K562 (cell line): ENCODE data around the gene CHD5. TPM values are rescaled to one million over a fixed set of nuclear protein-coding genes. Genes with fewer than 3 reads are reported as not detected.

ENCODE experiments used
- ATAC-seq: fragments of 200-7000 bp; cut with Tn5 transposase; 3 replicates; pipeline ENCODE4 v1.9.1; 2020; ENCODE audit warnings: moderate library complexity
- BruUV-seq: library from RNA; stranded (reverse); fragments of 400-500 nt; replicated peaks from 2 replicates; lab custom pipeline; 2021; lab: Mats Ljungman, UMichigan
- CTCF ChIA-PET: fragments of 300-600 bp; formaldehyde crosslinking; extraction: SDS; loops from one replicate; lab custom pipeline; 2021; ENCODE audit warnings: low intra/inter-chr PET ratio; lab: Yijun Ruan, JAX
- POLR2A ChIA-PET: fragments of 300-600, 350-650 bp; sonication (Branson Sonifier 250); formaldehyde crosslinking; extraction: SDS; loops from one replicate; lab custom pipeline; 2021; ENCODE audit warnings: antibody characterized with exemption, inconsistent platforms; lab: Yijun Ruan, JAX
- DNase-seq, 4 experiments: peaks; one replicate each; pipeline versions ENCODE4 v3.0.0 to v3.0.0-alpha.2; 2011 to 2018; ENCODE audit warnings: low spot score in 3 of 4, mixed read lengths in 3 of 4; ENCODE audit errors: extremely low read depth in 1 of 4
- FAIRE-seq: peaks from 2 replicates; lab custom pipeline; 2011; peaks lifted over from hg19 to GRCh38; lab: Jason Lieb, UNC
- H2AFZ ChIP-seq: 2 replicates; pipeline ENCODE4 v1.6.0; 2011; ENCODE audit warnings: low read depth, low read length, control low read depth, inconsistent platforms
- H3K27ac ChIP-seq: fragments of 200-600 bp; 3 replicates; pipeline ENCODE4 v1.8.0; 2011; ENCODE audit warnings: low read depth, mild to moderate bottlenecking, control low read depth, inconsistent platforms, low read length, moderate library complexity, mixed read lengths; ENCODE audit errors: extremely low read depth
- H3K27me3 ChIP-seq, 2 experiments: fragments of 300-600 bp in 1 of 2; 2 replicates in 1 of 2; 3 replicates in 1 of 2; pipeline versions ENCODE4 v1.6.0 to v1.8.0; 2011; ENCODE audit warnings: inconsistent platforms in 2 of 2, low read length in 2 of 2, mild to moderate bottlenecking in 1 of 2, mixed read lengths in 1 of 2, moderate library complexity in 1 of 2; ENCODE audit not compliant: control insufficient read depth in 2 of 2, insufficient read depth in 2 of 2
- H3K36me3 ChIP-seq: fragments of 300-600 bp; 3 replicates; pipeline ENCODE4 v1.8.0; 2011; ENCODE audit warnings: mild to moderate bottlenecking, low read length, inconsistent platforms; ENCODE audit not compliant: control insufficient read depth, insufficient read depth
- H3K4me1 ChIP-seq, 2 experiments: fragments of 200-600 bp in 1 of 2; replicated peaks in 1 of 2; 2 replicates in 1 of 2; 3 replicates in 1 of 2; pipeline versions ENCODE4 v1.5.1 to v1.8.0; 2011; ENCODE audit warnings: inconsistent platforms in 2 of 2, low read length in 2 of 2, mild to moderate bottlenecking in 1 of 2, mixed read lengths in 1 of 2, moderate library complexity in 1 of 2; ENCODE audit not compliant: control insufficient read depth in 2 of 2, insufficient read depth in 2 of 2
- H3K4me2 ChIP-seq: 2 replicates; pipeline ENCODE4 v1.6.1; 2011; ENCODE audit warnings: low read length, control low read depth, inconsistent platforms, mixed read lengths; ENCODE audit not compliant: insufficient read depth
- H3K4me3 ChIP-seq: fragments of 200-600 bp; sonication (generic), shearing (Covaris generic); 2 replicates; pipeline ENCODE4 v1.5.1; 2016; ENCODE audit warnings: control low read depth, inconsistent platforms
- H3K79me2 ChIP-seq: fragments of 200-600 bp; 3 replicates; pipeline ENCODE4 v1.8.0; 2011; ENCODE audit warnings: low read length, inconsistent platforms; ENCODE audit not compliant: control insufficient read depth, insufficient read depth
- H3K9ac ChIP-seq, 2 experiments: 2 replicates each; pipeline versions ENCODE4 v1.6.0 to v1.6.1; 2011; ENCODE audit warnings: low read depth in 2 of 2, low read length in 2 of 2, control low read depth in 1 of 2, inconsistent platforms in 1 of 2, mild to moderate bottlenecking in 1 of 2, mixed read lengths in 1 of 2; ENCODE audit not compliant: insufficient read depth in 1 of 2
- H3K9me1 ChIP-seq: one replicate; pipeline ENCODE4 v1.6.0; 2011; ENCODE audit warnings: inconsistent platforms, mild to moderate bottlenecking, low read length, moderate library complexity; ENCODE audit not compliant: control insufficient read depth, insufficient read depth
- H3K9me3 ChIP-seq: replicated peaks from 2 replicates; pipeline ENCODE4 v1.5.1; 2011; ENCODE audit warnings: low read depth, low read length, inconsistent platforms; ENCODE audit not compliant: control insufficient read depth, insufficient read depth
- H4K20me1 ChIP-seq: replicated peaks from 2 replicates; pipeline ENCODE4 v1.6.1; 2011; ENCODE audit warnings: low read length, inconsistent platforms, mixed read lengths; ENCODE audit not compliant: control insufficient read depth, insufficient read depth
- CTCF ChIP-seq, 3 experiments: IDR thresholded peaks in 2 of 3; conservative IDR thresholded peaks in 1 of 3; 2 replicates each; pipeline ENCODE4 v1.5.1; 2011 to 2012; ENCODE audit warnings: low read length in 3 of 3, mild to moderate bottlenecking in 3 of 3, control low read depth in 2 of 3, improper control_type of control experiment in 1 of 3, inconsistent platforms in 1 of 3, low read depth in 1 of 3, mixed read lengths in 1 of 3, moderate library complexity in 1 of 3; ENCODE audit not compliant: insufficient read depth in 2 of 3
- ZNF785 ChIP-seq: fragments of 250-450 bp; sonication (Bioruptor Pico); IDR thresholded peaks from 2 replicates; pipeline ENCODE4 v1.4.0; 2020; ENCODE audit warnings: mild to moderate bottlenecking
- WGBS: fragments of 100-300 bp; shearing (Covaris generic); methylation state at CpG from one replicate; pipeline ENCODE4 v1.1.6; 2016; ENCODE audit warnings: low coverage, mixed read lengths; ENCODE audit not compliant: insufficient coverage; ENCODE audit errors: missing lambda C conversion rate; 5-methylcytosine and 5-hydroxymethylcytosine counted together
- in situ Hi-C: fragments of 300-500 bp; cut with MboI; formaldehyde crosslinking; loops from 4 replicates; pipeline ENCODE4 v1.15.0; 2018; ENCODE audit warnings: inconsistent platforms, mixed read lengths
- intact Hi-C: fragments of 100-400 bp; cut with micrococcal nuclease; formaldehyde crosslinking; loops from 2 replicates; pipeline ENCODE4 v1.14.2; 2022
- polyA plus RNA-seq, 8 experiments: library from polyadenylated mRNA; depleted of rRNA in 4 of 8; stranded (reverse) in 5 of 8; unstranded in 3 of 8; fragments of >200 nt; fragmentation: Nextera tagmentation in 2 of 8; fragmentation: Illumina TruSeq in 1 of 8; extraction: Ambion mirVana in 2 of 8; extraction: Trizol in 1 of 8; gene quantifications; 2 replicates each; pipeline versions ENCODE4 v1.2.1 to v1.2.3, GENCODE V29; 2011 to 2014; ENCODE audit warnings: inconsistent platforms in 1 of 8, missing spikeins in 1 of 8
- total RNA-seq, 7 experiments: library from RNA; depleted of rRNA in 6 of 7; stranded (reverse); fragments of >200 nt in 6 of 7; fragmentation: Illumina TruSeq in 2 of 7; extraction: Trizol in 2 of 7; gene quantifications; 2 replicates each; pipeline versions ENCODE4 v1.2.1 to v1.2.3, GENCODE V29; 2011 to 2021; ENCODE audit warnings: low replicate concordance in 1 of 7

The CHD5 gene
- total and polyA plus RNA-seq, 9 of the 15 experiments (the other 6 are each of a cell fraction or from before 2014, with no cell fraction given) = 0.03 to 0.52 (median 0.11) TPM; not detected in 2

GRCh38 chr1:6109688-6110087 lies 70.4 kb downstream of the CHD5 start:
- FAIRE-seq (no peak), ATAC-seq (peak; percentile 47), DNase-seq (peak in 2 of 4 experiments; percentile 48 to 49)
- no peak overlapping the region for H3K27ac ChIP-seq
- no peak overlapping the region for H2AFZ ChIP-seq
- H3K4me3 ChIP-seq = no peak overlapping the region
- no peaks in the 10 kb centered on the region for H3K79me2 ChIP-seq
- intact Hi-C loops (no loop called here), in situ Hi-C loops (no loop called here)
- peaks cover 0 to 27% of the 10 kb centered on the region in 2 experiments; a peak in 2 of 5 replicates for H3K4me1 ChIP-seq
- no peak overlapping the region for H3K4me2 ChIP-seq
- BruUV-seq = no TSS peak
- H3K9me3 ChIP-seq = no peaks in the 10 kb centered on the region
- WGBS = 6% methylated on average over 22 of the region's 24 CpGs
- H3K27me3 ChIP-seq = peaks cover 32 to 56% of the 10 kb centered on the region in 2 experiments
- H3K9ac ChIP-seq = no peak overlapping the region; a peak in 1 of 4 replicates
- TF ChIP-seq CTCF (IDR thresholded peaks at IDR 0.05 in 2 of 3, conservative IDR thresholded peaks at IDR 0.05 in 1 of 3; ENCODE audit: insufficient read depth in 2 of 3, low read depth in 1 of 3, low read length in 3 of 3) = peak in 1 of 3 experiments; percentile 45; a peak in 1 of 6 replicates
- no peak for TF ChIP-seq ZNF785 (CRISPR knock-in tag)
- ChIA-PET POLR2A (no interaction called here), CTCF (interaction anchor here (1.5 kb wide), 1 partner anchor 135 kb away, joined by 9 read pairs; the partner anchor contains the start of gene HES3)
- peaks cover 4% of the 10 kb centered on the region; the same call in 1 of the 2 replicates for H4K20me1 ChIP-seq
- H3K9me1 ChIP-seq = no peaks in the 10 kb centered on the region
- no peaks in the 10 kb centered on the region for H3K36me3 ChIP-seq
